Measurements from ENCODE around the gene LRP8.

LRP8 gene

DNA sequence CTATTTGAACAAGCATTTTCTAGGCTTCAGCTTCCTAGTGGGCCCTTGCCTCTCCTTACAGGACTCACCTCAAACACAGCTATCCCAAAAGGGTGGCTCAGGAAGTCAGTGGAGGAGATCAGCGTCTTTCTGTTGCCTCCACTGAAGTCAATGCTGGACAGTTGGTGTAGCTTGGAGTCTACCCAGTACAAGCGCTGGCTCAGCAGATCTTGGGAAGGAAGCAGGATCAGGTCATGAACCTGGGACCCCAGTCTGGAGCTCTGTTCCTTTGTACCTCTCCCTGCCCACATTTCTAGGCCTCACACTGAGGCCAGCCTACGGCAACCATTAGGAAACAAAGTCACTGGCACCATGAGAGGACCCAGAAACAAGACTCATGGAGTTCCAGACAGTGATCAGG, 65.9 kb downstream of the LRP8 start:
- DNase-seq (ENCODE audit: low spot score), result no peak

DNA sequence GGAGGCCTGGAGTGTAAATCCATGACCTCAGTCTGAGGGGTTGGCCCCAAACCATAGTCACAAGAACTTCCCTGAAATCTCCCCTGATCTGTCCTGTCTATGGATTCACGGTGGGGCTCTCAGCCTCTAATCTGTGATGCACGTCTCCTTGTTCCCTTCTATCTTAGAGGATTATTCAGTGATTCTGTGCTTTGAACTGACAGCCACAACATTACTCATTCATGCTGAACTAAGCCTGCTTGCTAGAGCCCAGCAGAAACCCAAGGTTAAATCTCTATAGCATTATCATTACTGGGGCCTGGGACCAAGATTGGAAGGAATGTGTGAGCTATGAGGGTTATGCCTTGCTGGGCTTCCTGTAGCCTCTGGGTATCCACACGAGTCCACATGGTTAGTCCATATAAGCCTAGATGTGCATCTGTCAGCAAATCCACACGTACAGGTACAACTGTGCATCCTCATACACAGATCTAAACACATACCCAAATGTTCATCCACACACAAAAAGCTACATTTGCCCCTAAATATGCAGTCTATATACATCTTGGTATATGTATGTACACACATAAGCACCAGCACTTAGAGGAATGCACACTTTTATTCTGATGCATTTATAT, 67.1 kb downstream of the LRP8 start:
- DNase-seq (ENCODE audit: low spot score), result no peak

DNA sequence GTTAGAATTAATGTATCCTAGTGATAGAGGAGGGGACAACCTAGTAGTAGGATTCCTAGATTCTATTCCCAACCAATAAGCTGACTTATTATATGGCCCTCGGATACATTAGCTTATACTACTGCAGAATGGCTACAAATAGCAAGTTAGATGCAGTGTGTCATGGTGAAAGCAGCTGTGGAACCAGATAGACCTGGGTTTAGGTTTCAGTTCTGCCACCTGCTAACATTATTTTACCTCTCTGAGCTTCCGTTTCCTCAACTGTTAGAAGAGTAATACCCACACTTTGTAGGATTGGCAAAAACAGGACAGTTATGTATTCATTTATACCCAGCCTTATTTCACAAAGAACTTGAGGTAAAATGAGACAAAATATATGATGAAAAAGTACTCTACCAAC, 67.9 kb downstream of the LRP8 start:
- no peak for DNase-seq (ENCODE audit: low spot score)

- DNase-seq (ENCODE audit: low spot score), result no peak
Measured at GRCh38 chr1:53258216-53258615, 69.7 kb downstream of the LRP8 start.

DNA sequence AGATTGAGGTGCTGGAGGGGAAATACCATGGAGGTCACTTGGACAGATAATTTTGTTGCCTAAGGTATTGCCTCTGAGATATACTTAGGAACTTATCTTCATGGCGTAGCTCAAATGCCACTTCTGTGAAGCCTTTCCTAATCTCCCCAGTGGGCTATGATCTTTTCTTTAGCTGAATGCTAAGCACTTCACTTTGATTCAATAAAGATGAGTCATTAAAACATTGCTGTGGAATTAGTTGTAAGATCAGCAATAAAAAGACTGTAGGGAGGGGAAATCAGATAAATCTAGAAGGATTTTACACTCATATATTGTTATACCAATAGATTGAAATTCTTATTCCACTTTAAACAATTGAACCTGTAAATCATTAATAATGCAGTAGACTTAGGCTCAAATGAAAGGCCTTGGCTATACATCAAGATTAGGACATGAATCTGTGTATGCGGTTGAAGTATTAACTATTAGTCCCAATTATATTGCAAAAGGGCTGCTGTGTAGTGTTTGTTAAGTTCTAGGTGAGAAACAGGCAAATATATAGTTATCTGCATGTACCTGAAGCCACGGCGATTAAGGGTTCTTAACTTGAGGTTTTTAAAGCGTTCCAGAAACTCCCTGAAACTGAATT, 70.3 kb downstream of the LRP8 start:
- DNase-seq (ENCODE audit: low spot score), result no peak

DNA sequence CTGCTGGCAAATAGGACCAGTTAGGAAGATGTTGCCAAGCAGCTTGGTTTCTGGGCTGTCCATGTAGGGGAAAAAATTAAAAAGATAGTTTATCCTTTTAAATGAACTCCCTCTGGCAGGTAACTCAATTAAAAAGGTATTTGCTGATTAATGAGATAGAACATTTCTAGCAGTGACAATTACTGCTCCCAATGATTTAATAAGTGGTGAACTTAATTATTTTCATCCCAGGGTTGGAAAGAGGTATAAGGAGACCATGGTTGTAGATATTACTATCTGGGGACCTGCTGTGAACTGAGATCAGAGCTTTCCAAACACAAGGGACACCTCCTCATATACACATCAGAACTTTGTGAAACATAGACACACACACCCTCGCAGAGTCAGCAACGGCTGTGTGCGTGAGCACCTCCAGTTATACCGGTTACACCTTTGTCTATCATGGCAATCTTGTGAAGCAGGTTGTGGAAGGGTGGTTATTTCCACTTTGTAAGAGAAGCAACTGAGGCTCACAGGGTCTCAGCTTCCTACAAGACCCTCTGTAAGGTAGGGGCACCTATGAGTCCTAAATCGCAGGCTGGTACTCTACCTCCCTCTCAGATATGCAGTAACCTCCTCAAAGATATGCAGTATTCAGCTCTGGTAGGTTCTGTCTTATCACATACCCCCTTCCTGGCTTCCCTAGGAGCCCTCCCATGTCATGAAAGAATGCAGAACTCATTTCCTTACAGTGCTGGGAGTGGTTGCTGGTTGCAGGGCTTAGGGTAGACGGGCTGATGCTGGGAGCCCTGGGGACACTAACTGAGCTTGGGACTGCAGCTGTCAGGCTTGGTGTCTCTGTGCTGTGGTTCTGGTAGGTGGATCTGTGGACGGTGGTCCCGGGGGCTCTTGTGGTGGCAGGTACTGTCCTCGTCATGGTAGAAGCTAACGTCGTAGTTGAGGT, 71.1 kb downstream of the LRP8 start:
- DNase-seq (ENCODE audit: low spot score), result no peak

DNA sequence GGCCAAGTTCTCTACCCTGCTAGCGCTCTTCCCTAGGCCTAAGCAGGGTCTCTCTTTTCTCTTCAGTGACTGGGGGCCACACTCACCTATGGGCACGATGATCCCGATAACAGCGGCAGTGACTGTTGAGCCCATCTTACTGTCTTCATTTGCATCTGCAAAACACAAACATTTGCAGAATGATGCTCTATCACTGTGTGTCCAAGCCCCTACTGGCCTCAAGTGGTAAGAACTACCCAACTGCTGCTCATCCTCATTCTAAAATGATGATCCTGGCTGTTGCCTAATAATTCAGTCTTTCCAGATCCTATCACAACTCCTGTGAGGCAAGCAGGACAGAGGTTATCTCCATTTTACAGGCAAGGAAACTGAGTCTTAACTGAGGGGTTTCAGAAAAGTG, 72.8 kb downstream of the LRP8 start:
- DNase-seq (ENCODE audit: low spot score), result no peak

DNA sequence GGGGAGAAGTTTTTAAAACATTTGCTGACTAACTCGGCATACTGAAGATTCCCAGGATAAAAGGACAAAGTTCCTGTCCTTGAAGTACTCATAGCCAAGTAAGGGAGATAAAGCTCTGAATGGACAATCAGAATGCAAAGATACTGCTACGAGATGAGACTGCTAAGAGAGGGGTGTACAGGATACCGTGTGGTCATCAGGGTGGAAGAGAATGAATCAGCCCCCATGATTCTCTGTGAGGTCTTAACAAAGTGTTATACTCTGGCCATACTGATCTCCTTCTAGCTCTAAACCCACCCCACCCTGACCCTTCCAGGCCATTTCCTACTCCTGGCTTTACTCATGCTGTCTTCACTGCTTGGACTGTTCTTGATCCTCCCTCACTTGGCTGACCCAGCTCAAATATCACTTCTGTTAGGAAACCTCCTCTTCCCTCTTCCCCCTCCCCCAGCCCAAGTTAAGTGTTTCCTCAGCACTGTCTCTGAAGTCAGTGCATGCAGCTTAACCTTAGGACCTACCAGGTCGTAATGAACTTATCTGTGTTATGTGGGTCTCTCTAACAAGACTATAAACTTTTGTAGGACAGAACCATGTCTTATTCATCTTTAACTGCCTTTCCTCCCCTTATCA, 73.7 kb downstream of the LRP8 start:
- DNase-seq (ENCODE audit: low spot score), result no peak

GRCh38 chr1:53250325-53250724, 77.5 kb downstream of the LRP8 start:
- no peak for DNase-seq (ENCODE audit: low spot score)

GRCh38 chr1:53249706-53250105, 78.2 kb downstream of the LRP8 start:
- peak; percentile 76 for DNase-seq (ENCODE audit: low spot score)

DNA sequence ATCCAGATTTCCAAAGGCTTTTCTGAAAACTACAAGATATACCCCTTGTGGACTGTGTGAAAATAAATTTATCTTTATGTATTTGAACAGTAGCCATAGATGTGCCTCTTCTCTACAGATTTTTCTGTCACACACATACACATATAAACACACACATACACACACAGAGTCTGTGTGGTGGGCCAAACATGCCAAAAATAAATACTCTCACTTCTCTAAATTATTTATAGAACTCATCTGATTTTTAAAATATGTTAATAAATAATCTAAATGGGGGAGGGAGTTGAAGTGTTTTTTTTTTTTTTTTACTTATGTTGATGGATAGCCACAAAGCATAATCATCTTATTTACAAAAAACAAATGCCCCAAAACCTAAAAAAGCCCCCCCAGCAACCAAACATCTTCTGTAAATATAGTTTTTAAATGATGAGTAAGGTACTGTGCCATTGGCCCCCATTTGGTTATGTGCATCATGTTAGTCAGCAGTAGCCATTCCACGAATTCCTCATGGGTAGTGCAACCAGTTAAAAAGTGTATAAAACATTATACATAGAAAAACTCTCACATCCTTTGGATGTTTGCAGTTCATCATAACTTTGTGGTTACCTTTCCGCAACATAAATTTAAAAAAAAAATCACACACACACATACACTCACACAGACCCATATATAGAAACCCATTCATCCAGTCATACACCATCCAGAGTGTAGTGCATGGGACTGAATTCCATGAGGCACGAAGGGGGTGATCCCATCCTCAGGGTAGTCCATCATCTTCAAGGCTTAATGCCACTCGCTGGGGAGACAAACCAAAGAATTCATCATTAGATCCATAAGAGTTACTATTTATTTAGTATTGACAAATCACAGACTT, 81.4 kb downstream of the LRP8 start:
- DNase-seq (ENCODE audit: low spot score), result no peak

DNA sequence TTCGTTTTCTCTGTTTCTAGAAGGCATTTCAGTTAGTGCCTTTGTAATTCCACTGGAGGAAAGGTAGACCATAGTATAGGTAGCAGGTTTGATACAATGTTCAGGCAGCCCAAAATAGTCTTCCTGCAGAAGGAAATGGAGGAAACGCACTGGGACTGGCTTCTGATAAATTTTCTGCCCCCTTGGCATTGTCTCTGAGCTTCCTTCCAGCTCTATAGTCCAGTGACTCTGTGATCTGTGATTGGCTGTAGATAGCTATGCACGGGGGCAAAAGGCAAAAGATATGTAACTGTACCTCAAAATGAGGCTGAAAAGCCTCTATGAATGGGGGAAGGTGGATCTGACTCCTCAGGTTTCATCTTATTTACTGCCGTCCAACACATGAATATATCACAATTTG, 83.7 kb downstream of the LRP8 start:
- no peak for DNase-seq (ENCODE audit: low spot score)

DNA sequence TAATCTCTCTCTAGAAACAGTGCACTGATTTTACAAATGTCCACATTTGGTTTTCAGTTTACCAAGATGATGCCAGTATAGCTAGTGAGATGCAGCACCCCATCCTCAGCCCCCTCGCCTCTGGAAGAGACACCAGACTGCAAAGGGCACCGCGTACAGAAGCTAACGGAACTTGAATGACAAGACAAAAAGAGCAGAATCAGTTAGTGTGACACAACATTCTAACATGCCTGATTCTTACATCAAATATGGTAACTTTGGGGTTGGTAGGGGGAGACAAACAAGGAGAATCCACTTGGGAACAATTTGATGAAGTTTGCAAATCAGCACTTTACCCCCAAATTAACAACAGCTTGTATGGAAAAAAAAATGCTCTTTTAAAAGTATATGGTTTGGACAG, 85.5 kb downstream of the LRP8 start:
- DNase-seq (ENCODE audit: low spot score), result no peak

- no peak for DNase-seq (ENCODE audit: low spot score)
Measured at GRCh38 chr1:53241828-53242227, 86.0 kb downstream of the LRP8 start.

GRCh38 chr1:53238197-53239155, 89.4 kb downstream of the LRP8 start, which contains the start of gene MAGOH:
TSS of gene MAGOH (minus strand) at chr1:53238518. CDS start at chr1:53238448, 70 bp downstream.
- DNase-seq (ENCODE audit: low spot score), result peak; percentile 95

GRCh38 chr1:53237638-53238037, 90.2 kb downstream of the LRP8 start:
- DNase-seq (ENCODE audit: low spot score), result no peak

- DNase-seq (ENCODE audit: low spot score), result no peak
Measured at GRCh38 chr1:53220962-53221286, 106.9 kb downstream of the LRP8 start.

- peak; percentile 96 for DNase-seq (ENCODE audit: low spot score)
Measured at GRCh38 chr1:53220171-53220961, 107.5 kb downstream of the LRP8 start, which contains the start of gene CZIB. TSS of gene CZIB (minus strand) at chr1:53220634. CDS start at chr1:53220575, 59 bp downstream.

DNA sequence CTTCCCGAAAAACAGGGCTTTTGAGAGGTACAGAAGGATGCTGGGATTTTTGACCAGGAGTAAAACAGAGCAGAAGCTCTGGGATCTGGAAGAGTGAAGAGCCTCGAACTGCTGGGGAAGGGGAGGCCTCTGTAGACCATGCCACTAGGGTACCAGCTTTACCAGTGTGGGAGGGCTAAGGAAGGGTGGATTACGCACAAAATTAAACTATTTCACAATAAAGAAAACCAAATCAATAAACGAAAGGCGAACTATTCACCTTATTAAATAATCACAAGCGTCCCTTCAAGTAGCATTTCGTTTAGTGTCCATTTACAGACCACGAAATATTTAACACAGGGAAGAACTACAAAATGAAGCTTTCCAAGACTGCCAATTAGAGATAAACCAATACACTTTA, 108.2 kb downstream of the LRP8 start:
- DNase-seq (ENCODE audit: low spot score), result no peak

DNA sequence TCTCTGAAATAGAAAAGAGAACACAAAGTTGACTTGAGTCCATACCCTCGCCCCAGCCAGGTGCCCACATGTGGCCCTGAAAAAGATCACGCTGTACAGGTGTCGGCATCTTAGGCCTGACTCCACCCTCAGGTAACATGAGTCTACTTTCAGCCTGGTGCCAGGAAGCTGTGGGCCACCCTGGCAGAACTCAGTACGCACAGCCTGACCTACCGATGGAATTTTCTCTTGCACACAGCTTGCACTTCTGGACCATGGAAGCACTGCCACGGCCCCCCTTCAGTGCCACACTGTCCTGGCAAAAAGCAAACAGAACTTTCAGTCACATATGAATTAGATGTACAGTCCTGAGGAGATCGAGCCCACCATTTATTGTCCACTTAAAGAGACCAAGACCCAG, 109.7 kb downstream of the LRP8 start:
- no peak for DNase-seq (ENCODE audit: low spot score)

Measured in D341Med (cell line).